HepG2 (cell line): Measurements from ENCODE around the gene ICE2. TPM values are rescaled to one million over a fixed set of nuclear protein-coding genes. Genes with fewer than 3 reads are reported as not detected.

Source experiments
- DMAP1 ChIP-seq: IDR thresholded peaks from 2 replicates; pipeline ENCODE4 v1.6.1; 2016
- HNF1A ChIP-seq, 2 experiments: sonication (generic) in 1 of 2; formaldehyde crosslinking in 1 of 2; IDR thresholded peaks; 2 replicates each; pipeline versions ENCODE4 v1.4.0 to v1.6.1; 2016 to 2020; ENCODE audit warnings: borderline replicate concordance in 1 of 2, low read depth in 1 of 2, mild to moderate bottlenecking in 1 of 2, missing genetic modification reagents in 1 of 2
- REST ChIP-seq, 2 experiments: IDR thresholded peaks; 2 replicates each; pipeline ENCODE4 v1.6.1; 2011 to 2012; ENCODE audit warnings: low read length in 2 of 2, borderline replicate concordance in 1 of 2, low read depth in 1 of 2, mild to moderate bottlenecking in 1 of 2, moderate library complexity in 1 of 2
- ZC3H13 ChIP-seq: sonication (generic); formaldehyde crosslinking; IDR thresholded peaks from 2 replicates; pipeline ENCODE4 v1.8.1; 2023; ENCODE audit warnings: mild to moderate bottlenecking, missing genetic modification reagents, moderate library complexity
- ZMAT3 ChIP-seq: sonication (generic); formaldehyde crosslinking; conservative IDR thresholded peaks from 2 replicates; pipeline ENCODE4 v1.7.0; 2021; ENCODE audit warnings: missing genetic modification reagents
- ZNF18 ChIP-seq: sonication (generic); formaldehyde crosslinking; IDR thresholded peaks from 2 replicates; pipeline ENCODE4 v1.8.0; 2022; ENCODE audit warnings: mild to moderate bottlenecking, missing genetic modification reagents; ENCODE audit not compliant: insufficient replicate concordance
- ZNF318 ChIP-seq: sonication (generic); formaldehyde crosslinking; IDR thresholded peaks from 2 replicates; pipeline ENCODE4 v1.4.0; 2020; ENCODE audit warnings: mild to moderate bottlenecking, missing genetic modification reagents
- ZNF441 ChIP-seq: sonication (generic); formaldehyde crosslinking; IDR thresholded peaks from 2 replicates; pipeline ENCODE4 v1.7.0; 2021; ENCODE audit warnings: missing genetic modification reagents, borderline replicate concordance
- polyA plus RNA-seq, 8 experiments: library from polyadenylated mRNA; depleted of rRNA in 3 of 8; stranded (reverse) in 7 of 8; unstranded in 1 of 8; fragments of >200 nt; fragmentation: Illumina TruSeq in 4 of 8; extraction: Trizol in 4 of 8; gene quantifications; 2 replicates each; pipeline versions ENCODE4 v1.2.1 to v1.2.3, GENCODE V29; 2011 to 2016; ENCODE audit warnings: low read depth in 4 of 8, missing spikeins in 1 of 8, mixed read lengths in 1 of 8; ENCODE audit not compliant: insufficient read depth in 1 of 8
- total RNA-seq, 5 experiments: library from RNA; depleted of rRNA; stranded (reverse); fragments of >200 nt; fragmentation: Illumina TruSeq; extraction: Trizol; gene quantifications; 2 replicates each; pipeline ENCODE4 v1.2.3, GENCODE V29; 2016; ENCODE audit warnings: low read depth in 1 of 5

The ICE2 gene
- total and polyA plus RNA-seq, 2 of the 13 experiments (the other 11 are each of a cell fraction or from before 2014, with no cell fraction given) = 24.8 to 26.4 TPM

- peak; percentile 79; the same call in 1 of the 2 replicates for TF ChIP-seq ZC3H13 (CRISPR knock-in tag)
- peak; percentile 73; the same call in 1 of the 2 replicates for TF ChIP-seq DMAP1 (CRISPR knock-in tag)
- peak; percentile 61; the same call in 1 of the 2 replicates for TF ChIP-seq ZNF441
- no peak for TF ChIP-seq ZNF18 (CRISPR knock-in tag)
- no peak for TF ChIP-seq HNF1A (IDR thresholded peaks at IDR 0.05; ENCODE audit: low read depth)
- peak; percentile 74; the same call in 1 of the 2 replicates for TF ChIP-seq HNF1A (CRISPR knock-in tag; IDR thresholded peaks at IDR 0.05; ENCODE audit: borderline replicate concordance)
- TF ChIP-seq REST (IDR thresholded peaks at IDR 0.05; ENCODE audit: borderline replicate concordance in 1 of 2, low read depth in 1 of 2, low read length in 2 of 2) = peak in 1 of 2 experiments; percentile 62; a peak in 1 of 4 replicates
- no peak for TF ChIP-seq ZMAT3
- no peak for TF ChIP-seq ZNF318 (CRISPR knock-in tag)
These were observed 85.8 kb downstream of the ICE2 start (continued) for GRCh38 chr15:60392986-60393790.
